ENCODE results near the gene TMEM171. TPM values are rescaled to one million over a fixed set of nuclear protein-coding genes. Genes with fewer than 3 reads are reported as not detected.

Gene TMEM171
- polyA plus RNA-seq, 3 donors: 5.2 to 7.8 (median 7.2) TPM

Other genes starting within 250 kb of the TMEM171 start
- 10 to 100 TPM; 23.7 to 37.2 (median 35.2) TPM for gene FCHO2, start 164.5 kb upstream of the TMEM171 start, polyA plus RNA-seq (ENCODE audit: insufficient read length in 3 of 3)
- gene TMEM174, start 52.6 kb downstream of the TMEM171 start, polyA plus RNA-seq (ENCODE audit: insufficient read length in 3 of 3): 10 to 100 TPM; 15.7 to 27.2 (median 22.4) TPM